GM18861 (cell line): ENCODE results near the gene TLR7.

Experiments
- ATAC-seq: cut with Tn5 transposase; IDR thresholded peaks from one replicate; pipeline ENCODE4 v1.9.1; 2021; ENCODE audit not compliant: unreplicated experiment

Gene TLR7

DNA sequence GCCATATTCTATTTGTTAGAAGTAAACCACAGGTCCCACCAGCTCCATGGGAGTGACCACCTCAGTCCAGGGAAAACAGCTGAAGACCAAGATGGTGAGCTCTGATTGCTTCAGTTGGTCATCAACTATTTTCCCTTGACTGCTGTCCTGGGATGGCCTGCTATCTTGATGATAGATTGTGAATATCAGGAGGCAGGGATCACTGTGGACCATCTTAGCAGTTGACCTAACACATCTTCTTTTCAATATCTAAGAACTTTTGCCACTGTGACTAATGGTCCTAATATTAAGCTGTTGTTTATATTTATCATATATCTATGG lies 55.7 kb downstream of the TLR7 start:
- ATAC-seq, result no peak

DNA sequence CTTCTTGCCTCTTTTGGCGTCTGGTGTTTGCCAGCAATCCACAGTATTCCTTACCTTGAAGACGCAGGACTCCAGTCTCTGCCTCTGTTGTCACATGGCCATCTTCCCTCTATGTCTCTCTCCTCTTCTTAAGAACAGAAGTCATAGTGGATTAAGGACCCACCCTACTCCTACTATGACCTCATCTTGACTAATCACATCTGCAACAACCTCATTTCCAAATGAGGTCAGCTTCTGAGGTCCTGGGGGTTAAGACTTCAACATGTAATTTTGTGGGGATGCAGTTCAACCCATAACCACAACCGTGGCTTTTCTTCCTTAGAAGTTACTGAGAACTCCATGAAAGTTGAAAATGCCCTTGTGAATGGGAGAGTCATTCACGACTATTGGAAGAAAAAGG lies 62.8 kb downstream of the TLR7 start:
- no peak for ATAC-seq

DNA sequence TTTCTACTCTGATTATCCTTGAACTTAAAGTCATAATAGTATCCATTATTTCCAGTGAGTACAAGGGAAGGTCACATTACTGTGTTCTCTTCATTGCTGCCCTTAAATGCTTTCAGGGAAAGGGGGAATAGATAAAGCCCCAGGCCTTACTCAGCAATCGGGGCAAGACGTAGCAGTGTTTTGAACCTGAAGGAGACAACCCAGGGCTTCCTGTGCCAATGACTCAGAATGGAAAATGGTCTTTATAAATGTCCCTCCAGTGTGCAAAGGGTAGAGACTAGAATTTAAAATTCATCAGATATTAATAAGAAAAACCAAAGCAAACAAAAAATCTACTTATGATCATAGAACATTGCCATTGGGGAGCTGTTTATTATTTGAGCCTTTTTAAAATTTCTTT lies 63.3 kb downstream of the TLR7 start:
- no peak for ATAC-seq

GRCh38 chrX:12932244-12932643 lies 65.4 kb downstream of the TLR7 start:
- ATAC-seq, result no peak

GRCh38 chrX:12934850-12935249 lies 68.0 kb downstream of the TLR7 start:
- no peak for ATAC-seq

DNA sequence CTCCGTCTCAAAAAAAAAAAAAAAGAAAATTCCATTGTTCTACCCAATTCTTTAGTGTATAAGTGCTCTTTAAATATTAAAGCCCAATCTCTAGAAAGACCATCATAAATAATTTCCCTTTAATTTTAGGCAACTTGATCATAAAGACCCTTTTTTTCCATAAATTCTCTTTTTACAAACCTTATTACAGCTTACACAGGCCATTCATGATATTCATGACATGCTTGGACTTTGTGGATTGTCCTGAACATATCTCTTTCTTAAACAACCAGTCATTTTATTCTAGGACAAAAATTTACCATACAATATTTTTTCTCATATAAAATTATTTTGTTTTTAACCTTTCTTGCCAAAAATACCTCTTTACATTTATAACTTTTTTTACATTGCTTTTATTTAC lies 70.1 kb downstream of the TLR7 start:
- ATAC-seq, result no peak
